Gastroesophageal sphincter (tissue), 3 donors: Measurements from ENCODE around the gene XYLT1.

ENCODE experiments used
- POLR2A ChIP-seq, 2 donors: fragments of 450-650 bp; IDR thresholded peaks; one replicate each; pipeline ENCODE4 v1.6.1; 2017; ENCODE audit warnings: antibody characterized with exemption in 2 of 2, mild to moderate bottlenecking in 2 of 2, moderate library complexity in 1 of 2
- TF ChIP-seq, protein P1 (sequence below), 4 experiments: fragments of 200-600 bp in 2 of 4; fragments of 450-650 bp in 2 of 4; sonication (generic) in 1 of 4; IDR thresholded peaks; one replicate each; pipeline ENCODE4 v1.5.1; 2017 to 2019; ENCODE audit warnings: antibody characterized with exemption in 4 of 4, mild to moderate bottlenecking in 2 of 4, moderate library complexity in 2 of 4

DNA sequence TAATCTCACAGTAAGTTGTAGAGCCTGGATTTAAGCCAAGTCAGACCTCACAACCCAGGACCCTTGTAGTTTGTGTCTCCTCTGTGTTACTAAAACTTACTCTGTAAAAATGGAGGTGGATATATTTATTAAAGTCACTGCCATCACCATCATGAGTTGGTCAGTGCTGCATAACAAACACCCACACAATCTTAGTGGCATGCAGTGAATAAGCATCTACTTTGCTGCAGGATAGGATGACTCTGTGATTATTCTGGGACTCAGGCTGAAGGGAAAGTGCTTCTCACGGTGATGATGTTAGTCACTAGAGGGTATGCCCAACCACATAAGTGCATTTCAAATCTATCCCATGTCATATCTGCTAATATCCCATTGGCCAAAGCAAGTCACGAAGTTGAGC is 398.7 kb downstream of the XYLT1 start:
- TF ChIP-seq, protein P1, sequence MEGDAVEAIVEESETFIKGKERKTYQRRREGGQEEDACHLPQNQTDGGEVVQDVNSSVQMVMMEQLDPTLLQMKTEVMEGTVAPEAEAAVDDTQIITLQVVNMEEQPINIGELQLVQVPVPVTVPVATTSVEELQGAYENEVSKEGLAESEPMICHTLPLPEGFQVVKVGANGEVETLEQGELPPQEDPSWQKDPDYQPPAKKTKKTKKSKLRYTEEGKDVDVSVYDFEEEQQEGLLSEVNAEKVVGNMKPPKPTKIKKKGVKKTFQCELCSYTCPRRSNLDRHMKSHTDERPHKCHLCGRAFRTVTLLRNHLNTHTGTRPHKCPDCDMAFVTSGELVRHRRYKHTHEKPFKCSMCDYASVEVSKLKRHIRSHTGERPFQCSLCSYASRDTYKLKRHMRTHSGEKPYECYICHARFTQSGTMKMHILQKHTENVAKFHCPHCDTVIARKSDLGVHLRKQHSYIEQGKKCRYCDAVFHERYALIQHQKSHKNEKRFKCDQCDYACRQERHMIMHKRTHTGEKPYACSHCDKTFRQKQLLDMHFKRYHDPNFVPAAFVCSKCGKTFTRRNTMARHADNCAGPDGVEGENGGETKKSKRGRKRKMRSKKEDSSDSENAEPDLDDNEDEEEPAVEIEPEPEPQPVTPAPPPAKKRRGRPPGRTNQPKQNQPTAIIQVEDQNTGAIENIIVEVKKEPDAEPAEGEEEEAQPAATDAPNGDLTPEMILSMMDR (IDR thresholded peaks at IDR 0.05), result no peak
- no peak for TF ChIP-seq POLR2A (IDR thresholded peaks at IDR 0.05)
